Naive B cell (primary cell): ENCODE results near the gene CEACAM5. TPM values are rescaled to one million over a fixed set of nuclear protein-coding genes. Genes with fewer than 3 reads are reported as not detected.

Source experiments
- ATAC-seq, 2 donors: fragments of 150-1000 bp; cut with Tn5 transposase; 2 replicates each; pipeline ENCODE4 v1.10.0; 2021; ENCODE audit warnings: low read depth in 2 of 2, mild to moderate bottlenecking in 2 of 2, moderate library complexity in 2 of 2
- DNase-seq: peaks from one replicate; pipeline ENCODE4 v3.0.0; 2022
- H3K27ac Mint-ChIP-seq, 6 donors: one replicate each; pipeline ENCODE4 v1.8.0; 2020 to 2022; ENCODE audit warnings: mild to moderate bottlenecking in 6 of 6, mixed read lengths in 6 of 6, moderate library complexity in 5 of 6, inconsistent platforms in 2 of 6
- H3K27me3 Mint-ChIP-seq, 3 donors: one replicate each; pipeline ENCODE4 v1.8.0; 2021 to 2022; ENCODE audit warnings: mixed read lengths in 3 of 3, mild to moderate bottlenecking in 1 of 3
- H3K36me3 Mint-ChIP-seq, 2 donors: one replicate each; pipeline ENCODE4 v1.8.0; 2020 to 2022; ENCODE audit warnings: mixed read lengths in 2 of 2, inconsistent platforms in 1 of 2, mild to moderate bottlenecking in 1 of 2
- H3K4me1 Mint-ChIP-seq, 3 donors: one replicate each; pipeline ENCODE4 v1.8.0; 2020 to 2022; ENCODE audit warnings: mixed read lengths in 3 of 3, inconsistent platforms in 1 of 3, mild to moderate bottlenecking in 1 of 3, moderate library complexity in 1 of 3
- H3K4me3 Mint-ChIP-seq, 8 donors: one replicate each; pipeline ENCODE4 v1.8.0; 2020 to 2022; ENCODE audit warnings: mild to moderate bottlenecking in 8 of 8, mixed read lengths in 8 of 8, moderate library complexity in 8 of 8, inconsistent platforms in 2 of 8
- H3K9me3 Mint-ChIP-seq, 7 donors: one replicate each; pipeline ENCODE4 v1.8.0; 2020 to 2022; ENCODE audit warnings: mixed read lengths in 7 of 7, mild to moderate bottlenecking in 5 of 7, inconsistent platforms in 2 of 7, moderate library complexity in 1 of 7
- polyA plus RNA-seq, 6 donors: library from polyadenylated mRNA; unstranded; fragments of 300-500 nt; fragmentation: Illumina TruSeq; gene quantifications; one replicate each; pipeline ENCODE4 v1.2.3, GENCODE V29; 2021; ENCODE audit warnings: low read depth in 6 of 6

The CEACAM5 gene
- polyA plus RNA-seq, 6 donors from 2014 or later, result not detected

DNA sequence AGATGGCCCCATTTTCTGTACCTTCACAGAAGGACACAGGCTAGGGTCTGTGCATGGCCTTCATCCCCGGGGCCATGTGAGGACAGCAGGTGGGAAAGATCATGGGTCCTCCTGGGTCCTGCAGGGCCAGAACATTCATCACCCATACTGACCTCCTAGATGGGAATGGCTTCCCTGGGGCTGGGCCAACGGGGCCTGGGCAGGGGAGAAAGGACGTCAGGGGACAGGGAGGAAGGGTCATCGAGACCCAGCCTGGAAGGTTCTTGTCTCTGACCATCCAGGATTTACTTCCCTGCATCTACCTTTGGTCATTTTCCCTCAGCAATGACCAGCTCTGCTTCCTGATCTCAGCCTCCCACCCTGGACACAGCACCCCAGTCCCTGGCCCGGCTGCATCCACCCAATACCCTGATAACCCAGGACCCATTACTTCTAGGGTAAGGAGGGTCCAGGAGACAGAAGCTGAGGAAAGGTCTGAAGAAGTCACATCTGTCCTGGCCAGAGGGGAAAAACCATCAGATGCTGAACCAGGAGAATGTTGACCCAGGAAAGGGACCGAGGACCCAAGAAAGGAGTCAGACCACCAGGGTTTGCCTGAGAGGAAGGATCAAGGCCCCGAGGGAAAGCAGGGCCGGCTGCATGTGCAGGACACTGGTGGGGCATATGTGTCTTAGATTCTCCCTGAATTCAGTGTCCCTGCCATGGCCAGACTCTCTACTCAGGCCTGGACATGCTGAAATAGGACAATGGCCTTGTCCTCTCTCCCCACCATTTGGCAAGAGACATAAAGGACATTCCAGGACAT lies 13.4 kb upstream of the CEACAM5 start:
- H3K9me3 Mint-ChIP-seq, result peaks cover 5 to 25% (median 21%) of the 10 kb centered on the region in 7 donors
- H3K36me3 Mint-ChIP-seq, result peaks cover 13 to 18% of the 10 kb centered on the region in 2 donors
- H3K4me3 Mint-ChIP-seq, result no peak overlapping the region
- no peak overlapping the region for H3K27ac Mint-ChIP-seq
- DNase-seq (no peak), ATAC-seq (no peak)
- peaks cover 25 to 79% (median 68%) of the 10 kb centered on the region in 3 donors for H3K27me3 Mint-ChIP-seq
- H3K4me1 Mint-ChIP-seq, result peaks cover 6 to 16% (median 10%) of the 10 kb centered on the region in 3 donors

DNA sequence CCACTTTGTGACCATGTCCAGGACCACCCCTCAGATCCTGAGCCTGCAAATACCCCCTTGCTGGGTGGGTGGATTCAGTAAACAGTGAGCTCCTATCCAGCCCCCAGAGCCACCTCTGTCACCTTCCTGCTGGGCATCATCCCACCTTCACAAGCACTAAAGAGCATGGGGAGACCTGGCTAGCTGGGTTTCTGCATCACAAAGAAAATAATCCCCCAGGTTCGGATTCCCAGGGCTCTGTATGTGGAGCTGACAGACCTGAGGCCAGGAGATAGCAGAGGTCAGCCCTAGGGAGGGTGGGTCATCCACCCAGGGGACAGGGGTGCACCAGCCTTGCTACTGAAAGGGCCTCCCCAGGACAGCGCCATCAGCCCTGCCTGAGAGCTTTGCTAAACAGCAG lies 12.7 kb upstream of the CEACAM5 start:
- DNase-seq (no peak), ATAC-seq (no peak)
- Mint-ChIP-seq H3K4me3 (no peak overlapping the region), H3K36me3 (peaks cover 13 to 18% of the 10 kb centered on the region in 2 donors), H3K27me3 (peaks cover 25 to 80% (median 67%) of the 10 kb centered on the region in 3 donors), H3K4me1 (peaks cover 6 to 16% (median 10%) of the 10 kb centered on the region in 3 donors), H3K27ac (no peak overlapping the region), H3K9me3 (peaks cover 5 to 25% (median 21%) of the 10 kb centered on the region in 7 donors)

DNA sequence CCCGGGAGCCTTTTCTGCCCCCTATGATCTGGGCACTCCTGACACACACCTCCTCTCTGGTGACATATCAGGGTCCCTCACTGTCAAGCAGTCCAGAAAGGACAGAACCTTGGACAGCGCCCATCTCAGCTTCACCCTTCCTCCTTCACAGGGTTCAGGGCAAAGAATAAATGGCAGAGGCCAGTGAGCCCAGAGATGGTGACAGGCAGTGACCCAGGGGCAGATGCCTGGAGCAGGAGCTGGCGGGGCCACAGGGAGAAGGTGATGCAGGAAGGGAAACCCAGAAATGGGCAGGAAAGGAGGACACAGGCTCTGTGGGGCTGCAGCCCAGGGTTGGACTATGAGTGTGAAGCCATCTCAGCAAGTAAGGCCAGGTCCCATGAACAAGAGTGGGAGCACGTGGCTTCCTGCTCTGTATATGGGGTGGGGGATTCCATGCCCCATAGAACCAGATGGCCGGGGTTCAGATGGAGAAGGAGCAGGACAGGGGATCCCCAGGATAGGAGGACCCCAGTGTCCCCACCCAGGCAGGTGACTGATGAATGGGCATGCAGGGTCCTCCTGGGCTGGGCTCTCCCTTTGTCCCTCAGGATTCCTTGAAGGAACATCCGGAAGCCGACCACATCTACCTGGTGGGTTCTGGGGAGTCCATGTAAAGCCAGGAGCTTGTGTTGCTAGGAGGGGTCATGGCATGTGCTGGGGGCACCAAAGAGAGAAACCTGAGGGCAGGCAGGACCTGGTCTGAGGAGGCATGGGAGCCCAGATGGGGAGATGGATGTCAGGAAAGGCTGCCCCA lies 11.8 kb upstream of the CEACAM5 start:
- Mint-ChIP-seq H3K27me3 (peaks cover 18 to 80% (median 62%) of the 10 kb centered on the region in 3 donors), H3K4me3 (no peak overlapping the region), H3K27ac (no peak overlapping the region), H3K36me3 (peaks cover 13 to 18% of the 10 kb centered on the region in 2 donors), H3K9me3 (peaks cover 5 to 19% (median 16%) of the 10 kb centered on the region in 7 donors), H3K4me1 (peaks cover 6 to 10% (median 6%) of the 10 kb centered on the region in 3 donors)
- DNase-seq (no peak), ATAC-seq (no peak)

DNA sequence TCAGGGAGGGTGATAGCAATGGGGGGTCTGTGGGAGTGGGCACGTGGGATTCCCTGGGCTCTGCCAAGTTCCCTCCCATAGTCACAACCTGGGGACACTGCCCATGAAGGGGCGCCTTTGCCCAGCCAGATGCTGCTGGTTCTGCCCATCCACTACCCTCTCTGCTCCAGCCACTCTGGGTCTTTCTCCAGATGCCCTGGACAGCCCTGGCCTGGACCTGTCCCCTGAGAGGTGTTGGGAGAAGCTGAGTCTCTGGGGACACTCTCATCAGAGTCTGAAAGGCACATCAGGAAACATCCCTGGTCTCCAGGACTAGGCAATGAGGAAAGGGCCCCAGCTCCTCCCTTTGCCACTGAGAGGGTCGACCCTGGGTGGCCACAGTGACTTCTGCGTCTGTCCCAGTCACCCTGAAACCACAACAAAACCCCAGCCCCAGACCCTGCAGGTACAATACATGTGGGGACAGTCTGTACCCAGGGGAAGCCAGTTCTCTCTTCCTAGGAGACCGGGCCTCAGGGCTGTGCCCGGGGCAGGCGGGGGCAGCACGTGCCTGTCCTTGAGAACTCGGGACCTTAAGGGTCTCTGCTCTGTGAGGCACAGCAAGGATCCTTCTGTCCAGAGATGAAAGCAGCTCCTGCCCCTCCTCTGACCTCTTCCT lies 11.1 kb upstream of the CEACAM5 start:
- Mint-ChIP-seq H3K27ac (no peak overlapping the region), H3K36me3 (peaks cover 10 to 11% of the 10 kb centered on the region in 2 donors), H3K9me3 (peaks cover 4 to 12% (median 11%) of the 10 kb centered on the region in 7 donors), H3K27me3 (peaks cover 14 to 76% (median 64%) of the 10 kb centered on the region in 3 donors), H3K4me1 (peaks cover 6 to 7% (median 6%) of the 10 kb centered on the region in 3 donors), H3K4me3 (no peak overlapping the region)
- DNase-seq (no peak), ATAC-seq (no peak)

DNA sequence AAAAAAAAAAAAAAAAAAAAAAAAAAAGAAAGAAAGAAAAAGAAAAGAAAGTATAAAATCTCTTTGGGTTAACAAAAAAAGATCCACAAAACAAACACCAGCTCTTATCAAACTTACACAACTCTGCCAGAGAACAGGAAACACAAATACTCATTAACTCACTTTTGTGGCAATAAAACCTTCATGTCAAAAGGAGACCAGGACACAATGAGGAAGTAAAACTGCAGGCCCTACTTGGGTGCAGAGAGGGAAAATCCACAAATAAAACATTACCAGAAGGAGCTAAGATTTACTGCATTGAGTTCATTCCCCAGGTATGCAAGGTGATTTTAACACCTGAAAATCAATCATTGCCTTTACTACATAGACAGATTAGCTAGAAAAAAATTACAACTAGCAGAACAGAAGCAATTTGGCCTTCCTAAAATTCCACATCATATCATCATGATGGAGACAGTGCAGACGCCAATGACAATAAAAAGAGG lies 9.6 kb upstream of the CEACAM5 start:
- ATAC-seq (peak in 1 of 2 donors; percentile 47), DNase-seq (no peak)
- Mint-ChIP-seq H3K4me1 (peaks cover 6 to 7% (median 6%) of the 10 kb centered on the region in 3 donors), H3K9me3 (peaks cover 0 to 2% (median 0%) of the 10 kb centered on the region in 7 donors), H3K4me3 (no peak overlapping the region), H3K36me3 (no peaks in the 10 kb centered on the region), H3K27me3 (peaks cover 16 to 67% (median 62%) of the 10 kb centered on the region in 3 donors), H3K27ac (peak overlapping the region in 1 of 6 donors; percentile 25)

DNA sequence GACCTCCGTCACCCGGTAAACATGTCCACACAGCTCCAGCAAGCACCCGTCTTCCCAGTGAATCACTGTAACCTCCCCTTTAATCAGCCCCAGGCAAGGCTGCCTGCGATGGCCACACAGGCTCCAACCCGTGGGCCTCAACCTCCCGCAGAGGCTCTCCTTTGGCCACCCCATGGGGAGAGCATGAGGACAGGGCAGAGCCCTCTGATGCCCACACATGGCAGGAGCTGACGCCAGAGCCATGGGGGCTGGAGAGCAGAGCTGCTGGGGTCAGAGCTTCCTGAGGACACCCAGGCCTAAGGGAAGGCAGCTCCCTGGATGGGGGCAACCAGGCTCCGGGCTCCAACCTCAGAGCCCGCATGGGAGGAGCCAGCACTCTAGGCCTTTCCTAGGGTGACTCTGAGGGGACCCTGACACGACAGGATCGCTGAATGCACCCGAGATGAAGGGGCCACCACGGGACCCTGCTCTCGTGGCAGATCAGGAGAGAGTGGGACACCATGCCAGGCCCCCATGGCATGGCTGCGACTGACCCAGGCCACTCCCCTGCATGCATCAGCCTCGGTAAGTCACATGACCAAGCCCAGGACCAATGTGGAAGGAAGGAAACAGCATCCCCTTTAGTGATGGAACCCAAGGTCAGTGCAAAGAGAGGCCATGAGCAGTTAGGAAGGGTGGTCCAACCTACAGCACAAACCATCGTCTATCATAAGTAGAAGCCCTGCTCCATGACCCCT lies 9.0 kb upstream of the CEACAM5 start:
- DNase-seq (no peak), ATAC-seq (no peak)
- Mint-ChIP-seq H3K36me3 (no peaks in the 10 kb centered on the region), H3K27me3 (peaks cover 16 to 67% (median 63%) of the 10 kb centered on the region in 3 donors), H3K27ac (no peak overlapping the region), H3K4me3 (no peak overlapping the region), H3K4me1 (peaks cover 6 to 7% (median 6%) of the 10 kb centered on the region in 3 donors), H3K9me3 (no peaks in the 10 kb centered on the region)

DNA sequence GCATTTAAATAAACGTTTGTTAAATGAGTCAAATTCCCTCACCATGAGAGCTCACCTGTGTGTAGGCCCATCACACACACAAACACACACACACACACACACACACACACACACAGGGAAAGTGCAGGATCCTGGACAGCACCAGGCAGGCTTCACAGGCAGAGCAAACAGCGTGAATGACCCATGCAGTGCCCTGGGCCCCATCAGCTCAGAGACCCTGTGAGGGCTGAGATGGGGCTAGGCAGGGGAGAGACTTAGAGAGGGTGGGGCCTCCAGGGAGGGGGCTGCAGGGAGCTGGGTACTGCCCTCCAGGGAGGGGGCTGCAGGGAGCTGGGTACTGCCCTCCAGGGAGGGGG lies 8.5 kb upstream of the CEACAM5 start:
- DNase-seq (no peak), ATAC-seq (no peak)
- no peak overlapping the region for H3K4me3 Mint-ChIP-seq
- H3K4me1 Mint-ChIP-seq, result peaks cover 6 to 7% (median 6%) of the 10 kb centered on the region in 3 donors
- H3K27ac Mint-ChIP-seq, result no peak overlapping the region
- no peaks in the 10 kb centered on the region for H3K36me3 Mint-ChIP-seq
- peaks cover 16 to 64% (median 62%) of the 10 kb centered on the region in 3 donors for H3K27me3 Mint-ChIP-seq
- no peaks in the 10 kb centered on the region for H3K9me3 Mint-ChIP-seq

DNA sequence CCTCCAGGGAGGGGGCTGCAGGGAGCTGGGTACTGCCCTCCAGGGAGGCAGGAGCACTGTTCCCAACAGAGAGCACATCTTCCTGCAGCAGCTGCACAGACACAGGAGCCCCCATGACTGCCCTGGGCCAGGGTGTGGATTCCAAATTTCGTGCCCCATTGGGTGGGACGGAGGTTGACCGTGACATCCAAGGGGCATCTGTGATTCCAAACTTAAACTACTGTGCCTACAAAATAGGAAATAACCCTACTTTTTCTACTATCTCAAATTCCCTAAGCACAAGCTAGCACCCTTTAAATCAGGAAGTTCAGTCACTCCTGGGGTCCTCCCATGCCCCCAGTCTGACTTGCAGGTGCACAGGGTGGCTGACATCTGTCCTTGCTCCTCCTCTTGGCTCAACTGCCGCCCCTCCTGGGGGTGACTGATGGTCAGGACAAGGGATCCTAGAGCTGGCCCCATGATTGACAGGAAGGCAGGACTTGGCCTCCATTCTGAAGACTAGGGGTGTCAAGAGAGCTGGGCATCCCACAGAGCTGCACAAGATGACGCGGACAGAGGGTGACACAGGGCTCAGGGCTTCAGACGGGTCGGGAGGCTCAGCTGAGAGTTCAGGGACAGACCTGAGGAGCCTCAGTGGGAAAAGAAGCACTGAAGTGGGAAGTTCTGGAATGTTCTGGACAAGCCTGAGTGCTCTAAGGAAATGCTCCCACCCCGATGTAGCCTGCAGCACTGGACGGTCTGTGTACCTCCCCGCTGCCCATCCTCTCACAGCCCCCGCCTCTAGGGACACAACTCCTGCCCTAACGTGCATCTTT lies 7.8 kb upstream of the CEACAM5 start:
- H3K4me3 Mint-ChIP-seq, result no peak overlapping the region
- ATAC-seq (no peak), DNase-seq (no peak)
- H3K27ac Mint-ChIP-seq, result no peak overlapping the region
- peaks cover 6 to 7% (median 6%) of the 10 kb centered on the region in 3 donors for H3K4me1 Mint-ChIP-seq
- no peaks in the 10 kb centered on the region for H3K36me3 Mint-ChIP-seq
- no peaks in the 10 kb centered on the region for H3K9me3 Mint-ChIP-seq
- peaks cover 20 to 64% (median 62%) of the 10 kb centered on the region in 3 donors for H3K27me3 Mint-ChIP-seq

DNA sequence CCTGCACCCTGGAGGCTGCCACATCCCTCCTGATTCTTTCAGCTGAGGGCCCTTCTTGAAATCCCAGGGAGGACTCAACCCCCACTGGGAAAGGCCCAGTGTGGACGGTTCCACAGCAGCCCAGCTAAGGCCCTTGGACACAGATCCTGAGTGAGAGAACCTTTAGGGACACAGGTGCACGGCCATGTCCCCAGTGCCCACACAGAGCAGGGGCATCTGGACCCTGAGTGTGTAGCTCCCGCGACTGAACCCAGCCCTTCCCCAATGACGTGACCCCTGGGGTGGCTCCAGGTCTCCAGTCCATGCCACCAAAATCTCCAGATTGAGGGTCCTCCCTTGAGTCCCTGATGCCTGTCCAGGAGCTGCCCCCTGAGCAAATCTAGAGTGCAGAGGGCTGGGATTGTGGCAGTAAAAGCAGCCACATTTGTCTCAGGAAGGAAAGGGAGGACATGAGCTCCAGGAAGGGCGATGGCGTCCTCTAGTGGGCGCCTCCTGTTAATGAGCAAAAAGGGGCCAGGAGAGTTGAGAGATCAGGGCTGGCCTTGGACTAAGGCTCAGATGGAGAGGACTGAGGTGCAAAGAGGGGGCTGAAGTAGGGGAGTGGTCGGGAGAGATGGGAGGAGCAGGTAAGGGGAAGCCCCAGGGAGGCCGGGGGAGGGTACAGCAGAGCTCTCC lies 6.9 kb upstream of the CEACAM5 start:
- H3K9me3 Mint-ChIP-seq, result no peaks in the 10 kb centered on the region
- no peak overlapping the region for H3K4me3 Mint-ChIP-seq
- peaks cover 26 to 64% (median 62%) of the 10 kb centered on the region in 3 donors for H3K27me3 Mint-ChIP-seq
- H3K27ac Mint-ChIP-seq, result peak overlapping the region in 1 of 6 donors; percentile 62
- DNase-seq (no peak), ATAC-seq (no peak)
- H3K4me1 Mint-ChIP-seq, result peaks cover 6 to 7% (median 6%) of the 10 kb centered on the region in 3 donors
- H3K36me3 Mint-ChIP-seq, result no peaks in the 10 kb centered on the region

DNA sequence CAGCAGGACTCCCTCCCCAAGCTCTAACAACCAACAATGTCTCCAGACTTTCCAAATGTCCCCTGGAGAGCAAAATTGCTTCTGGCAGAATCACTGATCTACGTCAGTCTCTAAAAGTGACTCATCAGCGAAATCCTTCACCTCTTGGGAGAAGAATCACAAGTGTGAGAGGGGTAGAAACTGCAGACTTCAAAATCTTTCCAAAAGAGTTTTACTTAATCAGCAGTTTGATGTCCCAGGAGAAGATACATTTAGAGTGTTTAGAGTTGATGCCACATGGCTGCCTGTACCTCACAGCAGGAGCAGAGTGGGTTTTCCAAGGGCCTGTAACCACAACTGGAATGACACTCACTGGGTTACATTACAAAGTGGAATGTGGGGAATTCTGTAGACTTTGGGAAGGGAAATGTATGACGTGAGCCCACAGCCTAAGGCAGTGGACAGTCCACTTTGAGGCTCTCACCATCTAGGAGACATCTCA lies 6.2 kb upstream of the CEACAM5 start:
- H3K27me3 Mint-ChIP-seq, result peaks cover 32 to 64% (median 64%) of the 10 kb centered on the region in 3 donors
- no peaks in the 10 kb centered on the region for H3K9me3 Mint-ChIP-seq
- no peaks in the 10 kb centered on the region for H3K36me3 Mint-ChIP-seq
- no peak overlapping the region for H3K27ac Mint-ChIP-seq
- H3K4me3 Mint-ChIP-seq, result no peak overlapping the region
- no peak for DNase-seq
- ATAC-seq, result no peak
- H3K4me1 Mint-ChIP-seq, result peaks cover 10 to 13% (median 13%) of the 10 kb centered on the region in 3 donors

DNA sequence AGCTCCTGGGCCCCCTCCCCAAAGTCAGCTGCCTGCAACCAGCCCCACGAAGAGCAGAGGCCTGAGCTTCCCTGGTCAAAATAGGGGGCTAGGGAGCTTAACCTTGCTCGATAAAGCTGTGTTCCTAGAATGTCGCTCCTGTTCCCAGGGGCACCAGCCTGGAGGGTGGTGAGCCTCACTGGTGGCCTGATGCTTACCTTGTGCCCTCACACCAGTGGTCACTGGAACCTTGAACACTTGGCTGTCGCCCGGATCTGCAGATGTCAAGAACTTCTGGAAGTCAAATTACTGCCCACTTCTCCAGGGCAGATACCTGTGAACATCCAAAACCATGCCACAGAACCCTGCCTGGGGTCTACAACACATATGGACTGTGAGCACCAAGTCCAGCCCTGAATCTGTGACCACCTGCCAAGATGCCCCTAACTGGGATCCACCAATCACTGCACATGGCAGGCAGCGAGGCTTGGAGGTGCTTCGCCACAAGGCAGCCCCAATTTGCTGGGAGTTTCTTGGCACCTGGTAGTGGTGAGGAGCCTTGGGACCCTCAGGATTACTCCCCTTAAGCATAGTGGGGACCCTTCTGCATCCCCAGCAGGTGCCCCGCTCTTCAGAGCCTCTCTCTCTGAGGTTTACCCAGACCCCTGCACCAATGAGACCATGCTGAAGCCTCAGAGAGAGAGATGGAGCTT lies 4.7 kb upstream of the CEACAM5 start:
- no peak overlapping the region for H3K4me3 Mint-ChIP-seq
- peaks cover 9 to 12% (median 10%) of the 10 kb centered on the region in 3 donors for H3K4me1 Mint-ChIP-seq
- peaks cover 37 to 71% (median 68%) of the 10 kb centered on the region in 3 donors for H3K27me3 Mint-ChIP-seq
- no peak for ATAC-seq
- H3K9me3 Mint-ChIP-seq, result no peaks in the 10 kb centered on the region
- H3K27ac Mint-ChIP-seq, result no peak overlapping the region
- H3K36me3 Mint-ChIP-seq, result no peaks in the 10 kb centered on the region
- DNase-seq, result no peak
